ENCODE data around the gene GXYLT1.

GRCh38 chr12:42090899-42091298 lies 53.8 kb downstream of the GXYLT1 start:
- TF ChIP-seq IRF2 (CRISPR knock-in tag; IDR thresholded peaks at IDR 0.05; ENCODE audit: borderline replicate concordance, low read depth) (no peak), NFE2L1 (CRISPR knock-in tag; IDR thresholded peaks at IDR 0.05) (no peak), EMX1 (CRISPR knock-in tag; IDR thresholded peaks at IDR 0.05) (no peak), KAT7 (CRISPR knock-in tag; IDR thresholded peaks at IDR 0.05; ENCODE audit: borderline replicate concordance) (no peak), ATF3 (CRISPR knock-in tag; conservative IDR thresholded peaks at IDR 0.05) (no peak), JAZF1 (CRISPR knock-in tag; IDR thresholded peaks at IDR 0.05) (no peak), MYBL2 (CRISPR knock-in tag; IDR thresholded peaks at IDR 0.05) (no peak), NR3C1 (CRISPR knock-in tag; conservative IDR thresholded peaks at IDR 0.05; ENCODE audit: low read depth) (no peak)
- TF ChIP-seq, protein P1, sequence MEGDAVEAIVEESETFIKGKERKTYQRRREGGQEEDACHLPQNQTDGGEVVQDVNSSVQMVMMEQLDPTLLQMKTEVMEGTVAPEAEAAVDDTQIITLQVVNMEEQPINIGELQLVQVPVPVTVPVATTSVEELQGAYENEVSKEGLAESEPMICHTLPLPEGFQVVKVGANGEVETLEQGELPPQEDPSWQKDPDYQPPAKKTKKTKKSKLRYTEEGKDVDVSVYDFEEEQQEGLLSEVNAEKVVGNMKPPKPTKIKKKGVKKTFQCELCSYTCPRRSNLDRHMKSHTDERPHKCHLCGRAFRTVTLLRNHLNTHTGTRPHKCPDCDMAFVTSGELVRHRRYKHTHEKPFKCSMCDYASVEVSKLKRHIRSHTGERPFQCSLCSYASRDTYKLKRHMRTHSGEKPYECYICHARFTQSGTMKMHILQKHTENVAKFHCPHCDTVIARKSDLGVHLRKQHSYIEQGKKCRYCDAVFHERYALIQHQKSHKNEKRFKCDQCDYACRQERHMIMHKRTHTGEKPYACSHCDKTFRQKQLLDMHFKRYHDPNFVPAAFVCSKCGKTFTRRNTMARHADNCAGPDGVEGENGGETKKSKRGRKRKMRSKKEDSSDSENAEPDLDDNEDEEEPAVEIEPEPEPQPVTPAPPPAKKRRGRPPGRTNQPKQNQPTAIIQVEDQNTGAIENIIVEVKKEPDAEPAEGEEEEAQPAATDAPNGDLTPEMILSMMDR (IDR thresholded peaks at IDR 0.05): no peak
- TF ChIP-seq, protein P2, sequence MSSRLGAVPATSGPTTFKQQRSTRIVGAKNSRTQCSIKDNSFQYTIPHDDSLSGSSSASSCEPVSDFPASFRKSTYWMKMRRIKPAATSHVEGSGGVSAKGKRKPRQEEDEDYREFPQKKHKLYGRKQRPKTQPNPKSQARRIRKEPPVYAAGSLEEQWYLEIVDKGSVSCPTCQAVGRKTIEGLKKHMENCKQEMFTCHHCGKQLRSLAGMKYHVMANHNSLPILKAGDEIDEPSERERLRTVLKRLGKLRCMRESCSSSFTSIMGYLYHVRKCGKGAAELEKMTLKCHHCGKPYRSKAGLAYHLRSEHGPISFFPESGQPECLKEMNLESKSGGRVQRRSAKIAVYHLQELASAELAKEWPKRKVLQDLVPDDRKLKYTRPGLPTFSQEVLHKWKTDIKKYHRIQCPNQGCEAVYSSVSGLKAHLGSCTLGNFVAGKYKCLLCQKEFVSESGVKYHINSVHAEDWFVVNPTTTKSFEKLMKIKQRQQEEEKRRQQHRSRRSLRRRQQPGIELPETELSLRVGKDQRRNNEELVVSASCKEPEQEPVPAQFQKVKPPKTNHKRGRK (CRISPR knock-in tag; IDR thresholded peaks at IDR 0.05; ENCODE audit: borderline replicate concordance): no peak
- TF ChIP-seq, protein P3, sequence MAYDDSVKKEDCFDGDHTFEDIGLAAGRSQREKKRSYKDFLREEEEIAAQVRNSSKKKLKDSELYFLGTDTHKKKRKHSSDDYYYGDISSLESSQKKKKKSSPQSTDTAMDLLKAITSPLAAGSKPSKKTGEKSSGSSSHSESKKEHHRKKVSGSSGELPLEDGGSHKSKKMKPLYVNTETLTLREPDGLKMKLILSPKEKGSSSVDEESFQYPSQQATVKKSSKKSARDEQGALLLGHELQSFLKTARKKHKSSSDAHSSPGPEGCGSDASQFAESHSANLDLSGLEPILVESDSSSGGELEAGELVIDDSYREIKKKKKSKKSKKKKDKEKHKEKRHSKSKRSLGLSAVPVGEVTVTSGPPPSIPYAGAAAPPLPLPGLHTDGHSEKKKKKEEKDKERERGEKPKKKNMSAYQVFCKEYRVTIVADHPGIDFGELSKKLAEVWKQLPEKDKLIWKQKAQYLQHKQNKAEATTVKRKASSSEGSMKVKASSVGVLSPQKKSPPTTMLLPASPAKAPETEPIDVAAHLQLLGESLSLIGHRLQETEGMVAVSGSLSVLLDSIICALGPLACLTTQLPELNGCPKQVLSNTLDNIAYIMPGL (CRISPR knock-in tag; IDR thresholded peaks at IDR 0.05): no peak
